ENCODE measurements around the gene DGKE. TPM values are rescaled to one million over a fixed set of nuclear protein-coding genes. Genes with fewer than 3 reads are reported as not detected.

Gene DGKE
- total RNA-seq, 4 donors from 2014 or later, result 7.1 to 12.5 (median 11.1) TPM

DNA sequence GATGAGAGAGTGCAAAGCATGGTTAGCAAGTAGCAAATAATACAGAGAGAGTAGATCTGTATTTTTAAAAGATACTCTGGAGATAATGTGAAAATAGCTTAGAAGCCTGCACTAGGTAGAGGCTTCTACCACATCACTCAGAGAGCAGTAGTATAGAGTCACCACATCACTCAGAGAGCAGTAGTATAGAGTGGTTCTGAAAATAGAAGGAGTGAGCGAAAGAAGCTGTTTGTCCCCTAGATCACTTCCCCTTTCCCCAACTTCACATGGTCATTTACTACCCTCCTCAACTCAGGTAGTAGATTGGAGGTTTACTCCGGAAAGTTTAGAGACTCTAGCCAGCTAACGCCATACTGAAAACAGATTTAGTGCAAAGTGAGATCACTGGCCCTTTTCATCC, 17.1 kb downstream of the DGKE start:
- 80% methylated on average over 3 of the region's 3 CpGs for WGBS
- peaks cover 5 to 56% (median 43%) of the 10 kb centered on the region in 4 donors for H3K36me3 ChIP-seq
- DNase-seq (ENCODE audit: extremely low spot score), result no peak
- no peaks in the 10 kb centered on the region for H3K4me1 ChIP-seq
- TF ChIP-seq POLR2AphosphoS5 (IDR thresholded peaks at IDR 0.05) (no peak), EP300 (IDR thresholded peaks at IDR 0.05) (no peak), POLR2A (IDR thresholded peaks at IDR 0.05; ENCODE audit: low read depth) (no peak)
- TF ChIP-seq, protein P1, sequence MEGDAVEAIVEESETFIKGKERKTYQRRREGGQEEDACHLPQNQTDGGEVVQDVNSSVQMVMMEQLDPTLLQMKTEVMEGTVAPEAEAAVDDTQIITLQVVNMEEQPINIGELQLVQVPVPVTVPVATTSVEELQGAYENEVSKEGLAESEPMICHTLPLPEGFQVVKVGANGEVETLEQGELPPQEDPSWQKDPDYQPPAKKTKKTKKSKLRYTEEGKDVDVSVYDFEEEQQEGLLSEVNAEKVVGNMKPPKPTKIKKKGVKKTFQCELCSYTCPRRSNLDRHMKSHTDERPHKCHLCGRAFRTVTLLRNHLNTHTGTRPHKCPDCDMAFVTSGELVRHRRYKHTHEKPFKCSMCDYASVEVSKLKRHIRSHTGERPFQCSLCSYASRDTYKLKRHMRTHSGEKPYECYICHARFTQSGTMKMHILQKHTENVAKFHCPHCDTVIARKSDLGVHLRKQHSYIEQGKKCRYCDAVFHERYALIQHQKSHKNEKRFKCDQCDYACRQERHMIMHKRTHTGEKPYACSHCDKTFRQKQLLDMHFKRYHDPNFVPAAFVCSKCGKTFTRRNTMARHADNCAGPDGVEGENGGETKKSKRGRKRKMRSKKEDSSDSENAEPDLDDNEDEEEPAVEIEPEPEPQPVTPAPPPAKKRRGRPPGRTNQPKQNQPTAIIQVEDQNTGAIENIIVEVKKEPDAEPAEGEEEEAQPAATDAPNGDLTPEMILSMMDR (IDR thresholded peaks at IDR 0.05), result no peak
- no peaks in the 10 kb centered on the region for H3K9me3 ChIP-seq
- no peak overlapping the region for H3K27ac ChIP-seq (replicated peaks in 1 of 4)
- H3K27me3 ChIP-seq, result no peaks in the 10 kb centered on the region
- H3K4me3 ChIP-seq, result no peak overlapping the region
- intact Hi-C loops (cut with DNase I), result no loop called here

DNA sequence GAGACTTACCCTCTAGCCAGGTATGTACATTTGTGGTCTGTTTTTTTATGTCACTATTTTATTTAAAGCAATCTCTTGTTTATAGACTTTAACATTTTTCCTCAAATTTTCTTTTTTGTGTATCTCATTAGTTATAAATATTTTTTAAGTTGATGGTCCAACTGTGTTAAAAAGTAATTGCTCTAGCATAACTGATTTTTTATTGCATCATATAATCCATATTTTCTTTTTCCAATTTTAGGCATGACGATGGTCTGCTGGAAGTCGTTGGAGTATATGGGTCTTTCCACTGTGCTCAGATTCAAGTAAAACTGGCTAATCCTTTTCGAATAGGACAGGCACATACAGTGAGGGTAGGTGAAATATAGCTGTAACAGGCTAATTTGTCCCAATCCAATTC, 27.9 kb downstream of the DGKE start:
- Histone ChIP-seq H3K4me3 (no peak overlapping the region), H3K4me1 (no peaks in the 10 kb centered on the region), H3K9me3 (no peaks in the 10 kb centered on the region), H3K27ac (replicated peaks in 1 of 4) (no peak overlapping the region), H3K27me3 (no peaks in the 10 kb centered on the region), H3K36me3 (peaks cover 13 to 79% (median 31%) of the 10 kb centered on the region in 4 donors)
- intact Hi-C loops (cut with DNase I), result no loop called here
- 90% methylated on average over 3 of the region's 3 CpGs for WGBS
- no peak for TF ChIP-seq POLR2AphosphoS5 (IDR thresholded peaks at IDR 0.05)
- TF ChIP-seq, protein P1 (IDR thresholded peaks at IDR 0.05), result no peak
- DNase-seq (ENCODE audit: extremely low spot score), result no peak

DNA sequence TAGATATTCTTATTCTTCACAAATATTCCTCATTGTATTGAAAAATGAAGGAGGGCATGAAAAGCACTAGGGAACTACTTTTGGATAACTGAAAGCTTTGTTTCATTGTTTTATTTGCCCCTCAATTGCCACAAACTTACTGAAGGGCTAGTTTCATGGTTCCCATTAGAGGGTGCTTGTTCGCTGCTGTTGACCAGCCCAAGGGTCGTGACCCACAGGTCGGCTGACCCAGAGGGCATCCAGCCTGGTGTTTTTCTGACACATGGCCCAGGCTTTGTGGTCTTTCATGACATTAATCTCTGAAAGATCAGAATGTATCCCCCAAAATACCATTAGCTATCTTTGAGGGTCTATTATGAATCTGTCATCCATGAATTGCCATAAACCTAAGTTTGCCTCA, 30.0 kb downstream of the DGKE start:
- peaks cover 13 to 59% (median 27%) of the 10 kb centered on the region in 4 donors for H3K36me3 ChIP-seq

DNA sequence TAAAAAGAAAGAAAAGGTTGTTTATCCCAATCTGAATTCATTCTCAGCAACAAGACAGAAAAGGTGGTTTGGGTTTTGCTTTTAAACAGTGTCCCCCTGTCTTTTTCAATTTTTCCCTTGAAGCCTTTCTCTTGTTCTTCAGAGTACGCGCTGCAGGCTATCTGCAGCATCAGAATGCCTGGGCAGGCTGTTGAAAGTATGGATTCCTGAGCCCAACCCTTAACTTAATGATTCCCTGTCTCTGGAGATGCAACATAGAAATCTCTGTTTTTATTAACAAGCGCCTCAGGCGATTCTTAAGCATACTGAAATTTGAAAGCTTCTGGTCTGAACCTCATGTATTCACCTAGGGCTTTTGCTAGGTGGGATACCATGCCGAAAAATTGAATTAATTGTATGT, 32.1 kb downstream of the DGKE start:
- Histone ChIP-seq H3K9me3 (no peaks in the 10 kb centered on the region), H3K4me3 (no peak overlapping the region), H3K27me3 (no peaks in the 10 kb centered on the region), H3K27ac (replicated peaks in 1 of 4) (no peak overlapping the region), H3K36me3 (peaks cover 13 to 38% (median 17%) of the 10 kb centered on the region in 4 donors), H3K4me1 (peaks cover 0 to 6% (median 0%) of the 10 kb centered on the region in 4 donors)
- intact Hi-C loops (cut with DNase I), result no loop called here
- TF ChIP-seq, protein P1 (IDR thresholded peaks at IDR 0.05), result no peak
- TF ChIP-seq EP300 (IDR thresholded peaks at IDR 0.05) (no peak), POLR2AphosphoS5 (IDR thresholded peaks at IDR 0.05) (no peak), POLR2A (IDR thresholded peaks at IDR 0.05; ENCODE audit: low read depth) (no peak)
- 96% methylated on average over 5 of the region's 5 CpGs for WGBS
- DNase-seq (ENCODE audit: extremely low spot score), result no peak

More for the DNA sequence above, 30.0 kb downstream of the DGKE start:
- WGBS, result 80% methylated on average over 3 of the region's 3 CpGs
- Histone ChIP-seq H3K27ac (replicated peaks in 1 of 4) (no peak overlapping the region), H3K4me3 (no peak overlapping the region), H3K9me3 (no peaks in the 10 kb centered on the region), H3K4me1 (peaks cover 0 to 6% (median 0%) of the 10 kb centered on the region in 4 donors), H3K27me3 (no peaks in the 10 kb centered on the region)
- intact Hi-C loops (cut with DNase I), result no loop called here
- DNase-seq (ENCODE audit: extremely low spot score), result no peak
- TF ChIP-seq POLR2AphosphoS5 (IDR thresholded peaks at IDR 0.05) (no peak), EP300 (IDR thresholded peaks at IDR 0.05) (no peak), POLR2A (IDR thresholded peaks at IDR 0.05; ENCODE audit: low read depth) (no peak)
- TF ChIP-seq, protein P1 (IDR thresholded peaks at IDR 0.05), result no peak

DNA sequence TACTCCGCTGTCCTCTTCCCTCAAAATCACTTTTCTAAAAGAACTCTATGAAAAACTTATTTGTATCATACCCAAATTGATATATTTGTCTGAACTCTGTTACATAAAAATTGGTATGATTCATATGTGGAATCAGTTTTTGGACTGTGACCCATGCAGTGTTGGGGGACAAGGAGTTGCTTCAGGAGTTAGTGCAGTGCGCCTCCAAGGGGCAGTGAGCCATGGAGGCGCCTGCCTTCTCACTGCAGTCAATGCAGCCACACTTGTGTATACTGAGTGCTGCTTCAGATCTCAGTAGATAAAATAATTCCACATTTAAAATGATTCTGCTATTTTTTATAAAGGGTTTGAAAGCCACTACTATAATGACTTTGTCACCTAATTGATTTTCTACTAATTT, 32.5 kb downstream of the DGKE start:
- intact Hi-C loops (cut with DNase I), result no loop called here
- TF ChIP-seq, protein P1 (IDR thresholded peaks at IDR 0.05), result peak in 1 of 3 experiments; percentile 3
- TF ChIP-seq POLR2AphosphoS5 (IDR thresholded peaks at IDR 0.05), result no peak
- Histone ChIP-seq H3K27me3 (no peaks in the 10 kb centered on the region), H3K4me1 (peaks cover 0 to 6% (median 0%) of the 10 kb centered on the region in 4 donors), H3K27ac (replicated peaks in 1 of 4) (no peak overlapping the region), H3K9me3 (no peaks in the 10 kb centered on the region), H3K36me3 (peaks cover 13 to 33% (median 17%) of the 10 kb centered on the region in 4 donors), H3K4me3 (no peak overlapping the region)
- DNase-seq (ENCODE audit: extremely low spot score), result no peak
- WGBS, result 62% methylated on average over 3 of the region's 3 CpGs
